ENCODE results near the gene FOXF1. TPM values are rescaled to one million over a fixed set of nuclear protein-coding genes. Genes with fewer than 3 reads are reported as not detected.

The FOXF1 gene
- total RNA-seq = 0.47 TPM

GRCh38 chr16:86510465-86511261, at the start of gene FOXF1:
TSS of gene FOXF1 (plus strand) at chr16:86510527. CDS start at chr16:86510570, 43 bp downstream.
- no peak for DNase-seq

GRCh38 chr16:86461037-86461436, 49.3 kb upstream of the FOXF1 start:
- DNase-seq = no peak

DNA sequence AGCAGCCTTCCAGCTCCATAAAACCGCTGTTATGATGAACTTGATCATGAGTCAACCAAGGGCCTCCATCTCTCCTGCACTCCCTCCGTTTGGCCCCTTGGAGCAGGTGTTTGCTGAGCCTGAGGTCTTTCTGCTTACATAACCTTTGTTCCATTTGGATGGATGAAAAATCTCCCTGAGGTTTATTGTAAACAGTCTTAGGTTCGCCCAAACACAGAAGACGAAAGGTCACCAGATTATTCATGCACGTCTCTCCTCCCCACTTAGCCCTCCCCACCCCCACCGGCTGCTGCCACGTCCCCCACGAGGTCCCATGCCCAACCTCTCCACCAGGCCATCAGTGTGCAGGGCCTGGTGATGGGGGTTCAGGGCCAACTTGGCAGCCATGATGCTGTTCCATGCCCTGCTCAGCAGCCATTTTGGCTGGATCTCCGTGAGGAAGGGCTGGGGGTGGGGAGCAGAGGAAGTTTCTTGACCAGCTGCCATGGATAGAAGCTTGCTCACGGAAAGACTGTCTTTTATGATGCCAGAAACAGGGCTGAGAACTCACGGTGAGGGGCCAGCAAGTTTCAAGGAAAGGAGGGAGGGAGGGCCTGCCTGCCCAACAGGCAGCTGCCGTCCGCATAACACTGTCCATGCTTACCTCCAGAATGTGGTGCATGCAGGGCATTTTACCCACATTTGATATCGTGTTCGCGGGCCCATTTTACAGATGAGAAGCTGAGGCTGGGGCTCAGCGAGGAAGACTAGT, 47.8 kb upstream of the FOXF1 start:
- DNase-seq = no peak

- DNase-seq = no peak
Measured at GRCh38 chr16:86464044-86464443, 46.3 kb upstream of the FOXF1 start.

DNA sequence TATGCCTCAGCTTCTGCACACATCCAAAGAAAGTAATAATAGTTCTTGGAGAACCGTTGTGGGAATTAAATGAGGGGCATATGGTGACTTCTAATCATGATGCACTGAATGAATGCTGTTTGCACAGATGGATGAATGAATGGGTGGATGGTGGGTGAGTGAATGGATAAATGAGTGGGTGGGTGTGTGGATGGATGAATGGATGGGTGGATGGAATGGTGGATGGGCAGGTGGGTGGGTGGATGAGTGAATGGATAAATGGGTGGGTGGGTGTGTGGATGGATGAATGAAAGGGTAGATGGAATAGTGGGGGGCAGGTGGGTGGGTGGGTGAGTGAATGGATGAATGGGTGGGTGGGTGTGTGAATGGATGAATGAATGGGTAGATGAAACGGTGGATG, 44.9 kb upstream of the FOXF1 start:
- DNase-seq = no peak

DNA sequence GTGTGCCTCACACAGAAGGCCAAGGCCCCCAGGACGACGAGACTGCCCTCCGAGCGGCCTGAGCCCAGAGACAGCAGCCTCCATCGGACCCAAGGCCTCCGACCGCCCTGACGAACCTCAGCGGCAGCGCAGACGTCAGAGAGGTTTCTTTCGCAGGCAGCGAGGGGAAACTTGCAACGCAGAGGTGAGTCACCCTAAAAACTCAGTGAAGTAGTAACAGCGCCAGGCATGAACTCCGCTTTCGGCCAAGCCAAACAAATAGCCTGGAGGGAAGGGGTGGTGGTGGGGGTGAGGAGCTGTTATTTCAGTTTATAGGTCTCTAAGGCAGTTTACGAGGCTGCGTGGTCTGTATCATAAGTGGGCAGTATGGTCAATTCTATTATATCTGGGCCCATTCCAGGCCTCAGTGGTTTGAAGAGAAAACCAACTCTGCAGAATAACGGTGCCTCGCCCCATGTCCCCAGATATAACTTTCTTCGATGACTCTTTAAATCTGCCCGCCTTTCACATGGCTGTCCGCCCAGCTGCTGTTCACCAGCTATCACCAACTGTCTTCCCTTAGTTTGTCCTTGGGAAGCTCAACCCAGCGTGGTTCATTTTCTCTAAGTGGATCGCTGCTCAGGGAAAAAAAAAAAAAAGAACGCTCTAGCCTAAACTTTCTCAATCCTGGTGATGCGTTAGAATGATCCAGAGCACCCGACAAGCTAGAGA, 43.5 kb upstream of the FOXF1 start:
- no peak for DNase-seq

DNA sequence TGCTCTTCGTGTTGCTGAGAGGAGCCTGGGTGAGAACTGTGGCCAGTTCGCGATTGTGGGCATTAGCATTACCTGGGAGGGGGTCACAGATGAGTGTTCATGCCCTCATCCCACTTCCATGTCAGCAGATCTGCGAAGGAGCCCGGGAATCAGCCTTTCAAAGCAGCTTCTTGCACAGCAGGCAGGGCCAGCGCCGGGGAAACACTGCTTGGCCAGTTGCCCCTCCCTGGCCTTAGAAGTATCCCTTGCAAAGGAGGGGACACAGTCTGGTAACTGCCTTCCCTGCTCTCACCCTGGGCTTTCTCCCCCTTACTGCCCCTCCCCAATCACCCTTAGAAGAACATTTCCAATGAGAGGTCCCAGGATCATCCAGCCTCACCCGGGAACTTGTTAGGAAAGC, 42.8 kb upstream of the FOXF1 start:
- DNase-seq = no peak

- DNase-seq = no peak
Measured at GRCh38 chr16:86470964-86471363, 39.4 kb upstream of the FOXF1 start.

DNA sequence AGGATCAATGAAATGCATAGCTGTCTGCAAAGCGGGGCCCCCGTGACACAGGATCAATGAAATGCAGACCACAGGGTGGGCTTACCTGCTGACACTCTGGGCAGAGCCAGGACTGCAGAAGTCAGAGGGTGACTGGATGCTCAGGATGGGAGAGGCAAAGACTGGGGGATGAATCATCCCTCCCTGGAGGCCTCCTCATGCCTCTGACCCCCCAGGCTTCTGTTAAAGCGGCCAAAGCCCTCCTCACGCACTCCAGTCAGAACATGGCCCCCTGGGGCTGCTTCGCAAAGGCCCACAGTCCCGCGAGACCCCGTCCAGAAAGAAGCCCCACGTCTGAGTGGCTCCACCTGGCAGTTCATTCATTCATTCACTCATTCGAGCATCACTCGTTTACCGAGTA, 38.4 kb upstream of the FOXF1 start:
- DNase-seq = no peak

DNA sequence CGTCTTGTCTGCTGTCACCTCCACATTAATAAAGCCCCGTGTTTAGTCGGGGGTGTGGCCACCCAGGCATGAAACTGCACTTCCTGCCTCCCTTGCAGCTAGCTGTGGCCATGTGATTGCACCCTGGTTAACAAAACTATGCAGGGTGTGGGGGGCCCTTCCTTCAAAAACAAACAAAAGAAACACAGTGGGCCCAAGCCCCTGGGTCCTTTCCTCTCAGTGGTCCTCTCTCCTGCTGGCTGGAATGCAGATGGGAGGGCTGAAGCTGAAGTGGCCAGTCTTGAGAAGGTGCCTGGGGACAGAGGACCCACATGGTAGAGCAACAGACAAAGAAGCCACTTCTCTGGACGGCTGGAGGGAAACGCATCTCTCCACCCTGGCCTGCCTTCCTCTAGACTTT, 38.0 kb upstream of the FOXF1 start:
- DNase-seq = no peak

- DNase-seq = no peak
Measured at GRCh38 chr16:86476956-86477534, 33.3 kb upstream of the FOXF1 start.

- no peak for DNase-seq
Measured at GRCh38 chr16:86477642-86478041, 32.7 kb upstream of the FOXF1 start.

DNA sequence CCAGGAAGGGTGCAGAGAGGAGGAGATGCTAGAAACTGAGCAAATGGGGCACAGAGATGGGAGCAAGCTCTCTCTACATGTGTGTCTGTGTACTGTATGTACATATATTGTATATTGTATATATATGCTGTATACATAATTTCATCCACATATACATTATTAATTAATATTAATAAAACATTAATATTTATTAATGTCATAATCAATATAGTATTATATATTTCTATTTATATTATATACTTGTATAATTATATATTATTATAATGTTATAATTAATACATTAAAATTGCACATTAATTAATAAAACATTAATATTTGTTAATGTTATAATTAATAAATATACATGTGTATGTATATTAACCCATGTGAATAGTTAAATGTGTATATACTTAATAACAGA, 31.5 kb upstream of the FOXF1 start:
- DNase-seq = no peak

DNA sequence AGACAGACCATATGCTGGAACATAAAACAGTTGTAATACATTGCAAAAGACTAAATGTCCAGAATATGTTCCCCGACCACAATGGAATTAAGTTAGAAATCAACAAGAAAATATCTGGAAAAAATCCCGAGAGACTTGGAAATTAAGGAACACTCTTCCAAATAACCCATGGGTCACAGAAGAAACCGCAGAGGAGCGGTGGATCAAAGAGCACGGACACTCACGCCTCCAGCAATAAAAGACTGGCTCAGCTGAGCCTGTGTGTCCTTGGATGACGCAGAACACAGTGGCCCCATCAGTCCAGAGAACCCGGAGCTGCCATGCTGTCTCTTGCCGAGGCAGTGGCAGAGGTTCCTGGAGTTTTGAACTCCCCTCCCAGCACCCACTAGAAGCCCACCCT, 30.9 kb upstream of the FOXF1 start:
- no peak for DNase-seq

DNA sequence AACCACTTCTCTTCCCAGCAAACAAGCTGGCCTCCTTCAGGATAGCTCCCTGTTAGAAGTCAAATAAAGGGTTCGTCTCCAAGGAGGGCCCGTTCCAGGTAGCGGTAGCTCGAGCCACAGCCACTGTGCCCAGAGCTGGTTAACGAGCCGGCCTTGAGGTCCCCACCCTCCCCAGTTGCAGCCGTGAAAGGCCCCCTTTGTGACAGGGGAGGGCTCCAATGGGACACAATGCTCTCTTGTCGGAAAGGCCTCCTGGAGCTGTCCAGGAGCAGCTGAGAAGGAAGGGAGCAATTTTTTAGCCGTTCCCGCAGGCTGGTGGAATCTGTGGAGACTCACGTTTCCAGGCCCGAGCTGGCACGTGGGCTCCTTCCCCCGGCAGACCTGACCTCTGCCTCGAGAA, 29.9 kb upstream of the FOXF1 start:
- no peak for DNase-seq

GRCh38 chr16:86481607-86482006, 28.7 kb upstream of the FOXF1 start:
- no peak for DNase-seq

GRCh38 chr16:86484240-86484639, 26.1 kb upstream of the FOXF1 start:
- no peak for DNase-seq

DNA sequence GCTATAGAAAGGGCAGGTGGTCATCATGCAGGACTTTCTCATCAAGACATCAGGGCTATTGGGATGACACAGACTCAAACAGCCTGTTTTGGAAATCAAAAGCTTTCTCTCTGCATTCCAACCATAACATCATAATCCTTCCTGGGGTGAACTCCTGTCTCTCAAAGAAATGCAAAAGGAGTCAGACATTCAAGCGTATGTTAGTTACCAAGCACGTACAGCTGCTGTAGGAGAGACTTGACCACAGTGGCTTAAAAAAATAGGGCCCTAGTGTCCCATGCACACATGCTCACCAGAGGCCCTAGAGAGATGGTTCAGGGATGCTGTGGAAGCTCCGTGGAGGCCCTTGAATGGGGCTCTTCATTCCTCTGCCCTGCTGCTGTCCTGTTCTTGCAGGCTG, 24.6 kb upstream of the FOXF1 start:
- no peak for DNase-seq

- no peak for DNase-seq
Measured at GRCh38 chr16:86490859-86491639, 19.3 kb upstream of the FOXF1 start.

GRCh38 chr16:86491640-86492023, 18.7 kb upstream of the FOXF1 start:
- DNase-seq = no peak

GRCh38 chr16:86492267-86492960, 17.9 kb upstream of the FOXF1 start:
- no peak for DNase-seq

Measured in occipital lobe (tissue), 2 donors.